Measurements from ENCODE around the gene NPAS3. TPM values are rescaled to one million over a fixed set of nuclear protein-coding genes. Genes with fewer than 3 reads are reported as not detected.

The NPAS3 gene
- total and polyA plus RNA-seq, 11 donors = 0.15 to 3.4 (median 0.92) TPM

DNA sequence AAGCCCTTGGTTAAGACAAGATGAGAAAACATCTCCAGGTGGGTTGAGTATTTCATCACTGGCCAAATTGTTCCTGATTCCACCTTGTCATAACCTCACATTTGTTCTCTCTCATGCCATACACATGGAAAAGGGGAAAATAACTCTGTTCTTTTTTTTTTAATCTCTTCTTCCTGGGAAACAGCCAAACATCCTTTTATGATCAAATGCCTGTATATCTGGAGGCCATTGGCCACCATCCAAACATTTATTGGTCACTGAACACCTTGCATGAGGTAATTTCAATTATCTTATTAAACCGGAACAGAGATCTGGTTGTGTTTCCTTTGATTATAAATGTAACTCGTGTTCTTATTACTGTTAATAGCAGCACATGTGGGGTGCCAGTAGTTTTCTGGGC is 469.6 kb downstream of the NPAS3 start:
- no peak overlapping the region for H3K27ac ChIP-seq
- H3K36me3 ChIP-seq = no peaks in the 10 kb centered on the region
- intact Hi-C loops (cut with DNase I) = no loop called here
- H3K9me3 ChIP-seq = peaks cover 0 to 25% (median 11%) of the 10 kb centered on the region in 12 donors
- DNase-seq (no peak), ATAC-seq (no peak)
- peaks cover 0 to 3% (median 0%) of the 10 kb centered on the region in 12 donors for H3K4me1 ChIP-seq
- 54 to 61% (median 57%) methylated on average over 2 of the region's 2 CpGs for WGBS, 4 donors
- no peak overlapping the region for H3K4me3 ChIP-seq
- TF ChIP-seq, protein P1, sequence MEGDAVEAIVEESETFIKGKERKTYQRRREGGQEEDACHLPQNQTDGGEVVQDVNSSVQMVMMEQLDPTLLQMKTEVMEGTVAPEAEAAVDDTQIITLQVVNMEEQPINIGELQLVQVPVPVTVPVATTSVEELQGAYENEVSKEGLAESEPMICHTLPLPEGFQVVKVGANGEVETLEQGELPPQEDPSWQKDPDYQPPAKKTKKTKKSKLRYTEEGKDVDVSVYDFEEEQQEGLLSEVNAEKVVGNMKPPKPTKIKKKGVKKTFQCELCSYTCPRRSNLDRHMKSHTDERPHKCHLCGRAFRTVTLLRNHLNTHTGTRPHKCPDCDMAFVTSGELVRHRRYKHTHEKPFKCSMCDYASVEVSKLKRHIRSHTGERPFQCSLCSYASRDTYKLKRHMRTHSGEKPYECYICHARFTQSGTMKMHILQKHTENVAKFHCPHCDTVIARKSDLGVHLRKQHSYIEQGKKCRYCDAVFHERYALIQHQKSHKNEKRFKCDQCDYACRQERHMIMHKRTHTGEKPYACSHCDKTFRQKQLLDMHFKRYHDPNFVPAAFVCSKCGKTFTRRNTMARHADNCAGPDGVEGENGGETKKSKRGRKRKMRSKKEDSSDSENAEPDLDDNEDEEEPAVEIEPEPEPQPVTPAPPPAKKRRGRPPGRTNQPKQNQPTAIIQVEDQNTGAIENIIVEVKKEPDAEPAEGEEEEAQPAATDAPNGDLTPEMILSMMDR (IDR thresholded peaks at IDR 0.05) = no peak
- no peak for TF ChIP-seq POLR2A (IDR thresholded peaks at IDR 0.05)
- no peaks in the 10 kb centered on the region for H3K27me3 ChIP-seq

DNA sequence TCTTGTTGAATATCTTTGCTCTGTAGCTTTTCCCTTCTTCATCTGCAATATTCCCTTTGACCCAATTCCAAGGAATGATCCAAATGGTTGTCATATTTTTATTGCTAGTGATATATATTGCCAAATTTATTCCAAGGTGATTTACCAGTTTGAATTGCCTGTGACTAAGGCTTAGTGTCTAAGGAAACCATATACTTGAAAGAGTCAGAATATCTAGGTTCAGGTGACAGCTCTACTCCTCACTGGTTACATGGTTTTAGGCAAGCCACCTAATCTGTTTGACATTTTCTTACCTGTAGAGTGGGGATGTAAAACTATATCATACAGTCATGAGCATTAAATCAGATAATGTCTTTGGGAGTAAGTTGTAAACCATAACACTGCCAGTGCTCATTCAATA is 473.8 kb downstream of the NPAS3 start:
- TF ChIP-seq, protein P1 (IDR thresholded peaks at IDR 0.05) = no peak
- TF ChIP-seq POLR2A (IDR thresholded peaks at IDR 0.05) = no peak
- H3K9me3 ChIP-seq = no peaks in the 10 kb centered on the region
- H3K4me1 ChIP-seq = peaks cover 0 to 14% (median 0%) of the 10 kb centered on the region in 12 donors
- DNase-seq (no peak), ATAC-seq (no peak)
- intact Hi-C loops (cut with DNase I) = no loop called here
- no peaks in the 10 kb centered on the region for H3K27me3 ChIP-seq
- H3K27ac ChIP-seq = no peak overlapping the region
- H3K4me3 ChIP-seq = no peak overlapping the region
- H3K36me3 ChIP-seq = no peaks in the 10 kb centered on the region

DNA sequence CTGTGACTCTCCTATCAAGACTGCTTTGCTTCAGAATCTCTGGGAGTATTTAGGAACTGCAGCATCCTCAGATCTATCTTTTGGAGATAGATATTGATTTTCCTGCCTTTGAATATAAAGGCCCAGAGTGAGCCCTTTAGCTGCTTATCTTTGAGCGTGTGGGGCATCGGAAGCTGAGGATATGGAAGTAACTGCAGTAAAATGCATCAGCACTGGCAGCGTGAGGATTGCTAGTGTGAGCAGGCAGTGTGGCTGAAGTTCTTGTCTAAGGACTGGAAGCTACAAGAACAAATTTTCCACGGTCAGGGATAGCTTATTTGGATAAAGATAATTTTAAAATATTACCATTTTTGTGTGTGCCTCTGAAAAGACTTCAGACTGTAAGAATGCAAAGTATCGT is 474.7 kb downstream of the NPAS3 start:
- Histone ChIP-seq H3K36me3 (no peaks in the 10 kb centered on the region), H3K27ac (no peak overlapping the region), H3K27me3 (no peaks in the 10 kb centered on the region), H3K4me3 (no peak overlapping the region), H3K4me1 (peaks cover 0 to 14% (median 0%) of the 10 kb centered on the region in 12 donors), H3K9me3 (no peaks in the 10 kb centered on the region)
- TF ChIP-seq, protein P1 (IDR thresholded peaks at IDR 0.05) = no peak
- no peak for TF ChIP-seq POLR2A (IDR thresholded peaks at IDR 0.05)
- intact Hi-C loops (cut with DNase I) = no loop called here
- 71 to 79% (median 76%) methylated on average over 5 of the region's 5 CpGs for WGBS, 4 donors
- DNase-seq (no peak), ATAC-seq (no peak)

DNA sequence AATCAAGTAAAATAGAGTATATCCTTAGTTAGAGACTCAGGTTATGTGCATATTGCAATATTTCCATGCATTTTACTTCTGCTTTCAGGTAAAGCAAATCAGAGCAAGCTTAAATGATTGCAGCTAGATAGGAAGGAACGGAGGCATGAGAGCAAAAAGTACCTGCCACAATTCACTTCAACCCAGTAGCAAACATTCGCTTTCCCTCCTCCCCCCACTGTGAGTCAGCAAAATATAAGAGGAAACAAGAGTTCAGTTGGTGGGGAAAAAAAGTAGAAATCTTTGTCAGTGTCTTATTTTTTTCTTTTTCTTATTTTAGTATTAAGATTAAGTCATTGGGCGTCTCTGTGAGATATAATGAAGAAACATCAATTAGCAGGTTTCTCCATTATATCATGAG is 475.4 kb downstream of the NPAS3 start:
- H3K27ac ChIP-seq = no peak overlapping the region
- no peaks in the 10 kb centered on the region for H3K9me3 ChIP-seq
- 76 to 88% (median 84%) methylated on average over 3 of the region's 3 CpGs for WGBS, 4 donors
- ATAC-seq = no peak
- H3K4me1 ChIP-seq = peaks cover 0 to 14% (median 0%) of the 10 kb centered on the region in 12 donors
- no peaks in the 10 kb centered on the region for H3K36me3 ChIP-seq
- H3K27me3 ChIP-seq = no peaks in the 10 kb centered on the region
- TF ChIP-seq, protein P1 (IDR thresholded peaks at IDR 0.05) = no peak
- TF ChIP-seq POLR2A (IDR thresholded peaks at IDR 0.05) = no peak
- no peak overlapping the region for H3K4me3 ChIP-seq
- intact Hi-C loops (cut with DNase I) = no loop called here
- no peak for DNase-seq
